IPS-20b (cell line): Measurements from ENCODE around the gene SLC2A14.
"Not testable (repeated sequence)": the region's sequence is repeated elsewhere in the genome, so short reads cannot be mapped to it uniquely, and the experiment has no call there.

Experiments used
- H3K27ac ChIP-seq: one replicate; pipeline ENCODE4 v1.5.1; 2013; ENCODE audit warnings: low read length
- H3K27me3 ChIP-seq: 2 replicates; pipeline ENCODE4 v1.6.1; 2013; ENCODE audit warnings: mild to moderate bottlenecking, low read length, inconsistent platforms; ENCODE audit not compliant: insufficient read depth
- H3K36me3 ChIP-seq: 2 replicates; pipeline ENCODE4 v1.6.1; 2013; ENCODE audit warnings: low read depth, mild to moderate bottlenecking, inconsistent platforms, low read length, moderate library complexity; ENCODE audit not compliant: insufficient read depth
- H3K4me1 ChIP-seq: 2 replicates; pipeline ENCODE4 v1.6.1; 2013; ENCODE audit warnings: mild to moderate bottlenecking, control low read depth, inconsistent platforms, low read length, moderate library complexity; ENCODE audit not compliant: insufficient read depth
- H3K4me3 ChIP-seq: 2 replicates; pipeline ENCODE4 v1.5.1; 2013; ENCODE audit warnings: mild to moderate bottlenecking, low read length, inconsistent platforms
- H3K9ac ChIP-seq: 2 replicates; pipeline ENCODE4 v1.6.1; 2013; ENCODE audit warnings: low read depth, mild to moderate bottlenecking, inconsistent platforms, low read length, moderate library complexity
- H3K9me3 ChIP-seq: 2 replicates; pipeline ENCODE4 v1.6.1; 2013; ENCODE audit warnings: mild to moderate bottlenecking, low read depth, low read length, inconsistent platforms; ENCODE audit not compliant: insufficient read depth

SLC2A14 gene

DNA sequence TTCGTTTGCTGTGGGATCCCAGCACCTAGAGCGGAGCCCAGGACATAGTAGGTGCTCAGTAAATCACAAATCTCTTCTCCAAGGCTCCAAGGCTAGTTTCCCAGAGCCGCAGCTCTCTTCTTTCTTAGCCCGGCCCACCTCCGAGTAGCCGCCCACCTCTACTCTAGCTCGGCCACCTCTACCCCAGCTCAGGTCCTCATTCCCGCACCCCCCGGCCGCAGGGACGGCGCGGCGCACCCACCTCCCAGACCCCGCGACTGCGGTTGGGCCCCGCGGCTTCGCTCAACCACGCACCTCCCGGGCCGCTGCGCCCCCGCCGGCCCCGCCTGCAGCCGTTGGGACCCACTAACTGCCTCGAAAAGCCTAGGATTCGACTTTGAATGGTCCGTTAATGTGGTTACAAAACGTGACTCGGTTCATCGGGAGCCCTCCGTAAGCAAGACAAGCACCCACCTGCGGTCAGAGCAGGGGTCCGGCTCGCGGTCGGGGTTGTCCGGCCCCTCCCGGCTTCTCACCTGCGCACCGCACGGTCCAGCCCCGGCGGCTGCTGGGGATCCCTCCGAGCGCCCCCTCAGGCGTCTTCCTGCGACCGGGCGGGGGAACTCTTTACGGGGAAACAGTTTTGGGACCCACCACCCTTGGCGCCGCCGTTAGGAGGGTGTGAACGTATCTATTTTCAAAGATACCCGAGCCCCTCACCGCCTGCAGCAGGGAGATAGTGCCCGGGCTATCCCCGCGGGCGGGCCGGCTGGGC lies at the start of gene SLC2A14:
SLC2A14 (minus strand) TSS at position 350 of the 754 bp plus-strand sequence. CDS start 3,035 bp downstream, outside the sequence.
- Histone ChIP-seq H3K9me3 (no peaks in the 10 kb centered on the region), H3K9ac (no peak within 1 kb of the TSS), H3K4me1 (no peaks in the 10 kb centered on the region), H3K27me3 (no peaks in the 10 kb centered on the region), H3K4me3 (no peak within 1 kb of the TSS), H3K36me3 (no peaks in the 10 kb centered on the region), H3K27ac (no peak within 1 kb of the TSS)

DNA sequence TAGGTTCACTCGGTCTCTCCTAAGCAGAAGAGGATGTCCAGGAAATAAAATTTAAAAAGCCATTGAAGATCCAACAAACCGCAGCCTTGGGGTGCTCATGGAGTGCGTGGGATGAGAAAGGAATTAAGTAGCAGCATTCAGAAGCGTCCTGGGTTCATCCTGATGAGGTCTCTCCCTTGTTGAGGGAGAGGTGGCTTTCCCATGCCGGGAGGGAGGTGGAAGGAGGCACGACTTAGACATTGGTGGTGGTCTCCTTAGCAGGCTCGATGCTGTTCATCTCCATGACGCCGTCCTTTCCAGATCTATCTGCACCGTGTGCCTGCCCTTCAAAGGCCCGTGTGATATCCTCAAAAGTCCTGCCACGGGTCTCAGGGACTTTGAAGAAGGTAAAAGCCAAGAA lies 48.5 kb upstream of the SLC2A14 start:
- peaks cover 79% of the 10 kb centered on the region for H3K36me3 ChIP-seq
- not testable (repeated sequence) for H3K4me1 ChIP-seq, H3K27me3 ChIP-seq, H3K27ac ChIP-seq, H3K4me3 ChIP-seq, H3K9me3 ChIP-seq, H3K9ac ChIP-seq

DNA sequence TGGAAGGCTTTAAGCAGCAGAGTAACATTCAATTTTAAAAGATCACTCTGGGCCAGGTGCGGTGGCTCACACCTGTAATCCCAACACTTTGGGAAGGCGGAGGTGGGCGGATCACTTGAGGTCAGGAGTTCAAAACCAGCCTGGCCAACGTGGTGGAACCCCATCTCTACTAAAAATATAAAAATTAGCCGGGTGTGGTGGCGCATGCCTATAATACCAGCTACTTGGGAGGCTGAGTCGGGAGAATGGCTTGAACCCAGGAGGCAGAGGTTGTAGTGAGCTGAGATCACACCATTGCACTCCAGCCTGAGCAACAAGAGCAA lies 45.5 kb upstream of the SLC2A14 start:
- not testable (repeated sequence) for H3K27ac ChIP-seq, H3K27me3 ChIP-seq, H3K4me1 ChIP-seq, H3K9me3 ChIP-seq, H3K9ac ChIP-seq, H3K4me3 ChIP-seq
- peaks cover 54% of the 10 kb centered on the region for H3K36me3 ChIP-seq

DNA sequence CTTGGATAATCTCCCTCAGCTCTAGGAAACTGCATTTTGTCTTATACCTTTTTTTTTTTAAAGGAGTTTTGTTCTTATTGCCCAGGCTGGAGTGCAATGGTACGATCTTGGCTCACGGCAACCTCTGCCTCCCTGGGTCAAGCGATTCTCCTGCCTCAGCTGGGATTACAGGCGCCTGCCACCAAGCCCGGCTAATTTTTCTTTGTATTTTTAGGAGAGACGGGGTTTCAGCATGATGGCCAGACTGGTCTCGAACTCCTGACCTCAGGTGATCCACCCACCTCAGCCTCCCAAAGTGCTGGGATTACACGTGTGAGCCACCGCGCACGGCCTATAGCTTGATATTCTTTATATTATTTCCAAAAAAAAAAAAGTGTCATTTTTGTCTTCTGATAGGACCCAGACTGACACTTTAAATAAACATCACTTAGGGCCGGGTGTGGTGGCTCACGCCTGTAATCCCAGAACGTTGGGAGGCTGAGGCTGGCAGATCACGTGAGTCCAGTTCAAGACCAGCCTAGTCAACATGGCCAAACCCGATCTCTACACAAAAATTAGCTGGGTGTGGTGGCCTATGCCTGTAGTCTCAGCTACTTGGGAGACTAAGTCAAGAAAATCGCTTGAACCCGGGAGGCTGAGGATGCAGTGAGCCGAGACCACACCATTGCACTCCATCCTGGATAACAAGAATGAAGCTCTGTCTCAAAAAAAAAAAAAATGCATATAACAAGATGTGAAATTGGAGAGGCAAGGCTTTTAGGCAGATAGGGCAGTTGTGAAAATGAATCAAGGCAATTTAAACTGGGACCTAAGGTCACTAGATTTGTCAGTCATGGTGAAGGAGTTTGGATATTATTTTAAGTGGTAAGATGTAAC lies 44.9 kb upstream of the SLC2A14 start:
- no peaks in the 10 kb centered on the region for H3K27me3 ChIP-seq
- no peaks in the 10 kb centered on the region for H3K9me3 ChIP-seq
- H3K4me1 ChIP-seq: no peaks in the 10 kb centered on the region
- H3K9ac ChIP-seq: no peak overlapping the region
- peaks cover 48% of the 10 kb centered on the region for H3K36me3 ChIP-seq
- H3K27ac ChIP-seq: no peak overlapping the region
- no peak overlapping the region for H3K4me3 ChIP-seq

DNA sequence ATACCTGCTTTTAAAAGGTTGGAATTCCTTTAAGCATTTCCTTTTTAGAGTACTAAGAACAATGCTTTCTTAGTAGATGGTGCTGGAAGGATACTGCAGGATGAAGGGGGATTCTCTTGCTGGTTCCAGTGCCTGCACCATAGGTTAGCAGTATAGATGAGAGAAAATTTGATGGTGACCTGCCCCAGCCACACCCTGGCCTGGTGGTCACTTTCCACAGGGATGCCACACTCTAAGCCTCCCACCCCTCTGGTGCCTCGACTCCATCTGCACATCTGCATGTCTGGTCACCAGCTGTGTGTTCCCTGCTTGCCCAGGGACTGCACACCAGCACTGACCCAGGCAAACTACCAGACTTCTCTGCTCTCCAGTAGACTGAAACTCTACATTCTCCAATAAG lies 44.2 kb upstream of the SLC2A14 start:
- Histone ChIP-seq H3K9ac (no peak overlapping the region), H3K9me3 (no peaks in the 10 kb centered on the region), H3K4me3 (no peak overlapping the region), H3K36me3 (peaks cover 41% of the 10 kb centered on the region), H3K4me1 (no peaks in the 10 kb centered on the region), H3K27ac (no peak overlapping the region), H3K27me3 (no peaks in the 10 kb centered on the region)

DNA sequence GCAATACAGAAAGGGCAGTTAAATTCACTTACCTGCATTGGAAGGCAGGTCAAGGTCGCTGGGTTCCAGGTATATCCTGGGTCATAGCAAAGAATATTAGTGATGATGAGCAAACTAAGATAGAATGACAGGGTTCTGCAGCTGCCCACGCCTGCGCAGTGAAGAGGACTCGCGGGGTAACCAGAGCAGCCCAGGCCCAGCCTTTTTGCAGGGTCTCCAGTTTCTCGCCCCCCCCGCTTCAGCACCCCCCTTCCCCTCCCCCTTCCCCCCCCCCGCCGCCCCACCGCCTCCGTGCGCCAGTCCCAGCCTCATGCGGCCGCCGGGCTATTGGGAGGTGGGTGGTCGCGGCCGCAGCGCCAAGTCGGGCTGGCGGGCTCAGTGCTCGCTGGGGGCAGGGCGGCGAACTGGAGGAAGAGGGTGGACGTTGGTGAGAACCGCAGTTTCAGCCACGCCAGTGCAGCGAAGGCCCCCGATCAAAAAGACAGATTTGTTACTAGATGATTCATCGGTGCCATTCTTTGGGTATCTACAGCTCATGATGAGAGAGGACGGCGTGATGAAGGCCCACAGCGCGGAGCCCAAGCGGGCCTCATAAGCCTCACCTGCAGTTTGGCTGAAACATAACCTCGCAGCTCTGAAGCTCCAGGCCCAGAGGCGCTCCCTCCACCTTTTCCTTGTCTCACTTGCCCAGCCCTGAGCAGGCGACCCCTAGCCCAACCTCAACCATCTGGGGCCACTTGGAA lies 43.1 kb upstream of the SLC2A14 start:
- no peak overlapping the region for H3K27ac ChIP-seq
- H3K4me3 ChIP-seq: no peak overlapping the region
- no peaks in the 10 kb centered on the region for H3K4me1 ChIP-seq
- H3K9ac ChIP-seq: no peak overlapping the region
- H3K36me3 ChIP-seq: peaks cover 30% of the 10 kb centered on the region
- no peaks in the 10 kb centered on the region for H3K27me3 ChIP-seq
- H3K9me3 ChIP-seq: no peaks in the 10 kb centered on the region

DNA sequence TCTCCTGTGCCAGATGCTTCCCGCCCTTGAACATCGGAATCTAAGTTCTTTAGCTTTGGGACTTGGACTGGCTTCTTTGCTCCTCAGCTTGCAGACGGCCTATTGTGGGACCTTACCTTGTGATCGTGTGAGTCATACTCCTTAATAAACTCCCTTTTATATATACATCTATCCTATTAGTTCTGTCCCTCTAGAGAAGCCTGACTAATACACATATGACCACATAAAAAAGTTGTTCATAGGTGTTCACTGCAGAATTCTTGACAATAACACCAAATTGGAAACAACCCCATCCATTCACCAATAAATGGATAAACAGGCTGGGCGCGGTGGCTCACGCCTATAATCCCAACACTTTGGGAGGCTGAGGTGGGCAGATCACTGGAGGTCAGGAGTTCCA lies 37.4 kb upstream of the SLC2A14 start:
- H3K27me3 ChIP-seq, H3K27ac ChIP-seq, H3K36me3 ChIP-seq, H3K4me3 ChIP-seq, H3K9me3 ChIP-seq, H3K9ac ChIP-seq: not testable (repeated sequence)
- peaks cover 16% of the 10 kb centered on the region; the same call in 1 of the 2 replicates for H3K4me1 ChIP-seq

DNA sequence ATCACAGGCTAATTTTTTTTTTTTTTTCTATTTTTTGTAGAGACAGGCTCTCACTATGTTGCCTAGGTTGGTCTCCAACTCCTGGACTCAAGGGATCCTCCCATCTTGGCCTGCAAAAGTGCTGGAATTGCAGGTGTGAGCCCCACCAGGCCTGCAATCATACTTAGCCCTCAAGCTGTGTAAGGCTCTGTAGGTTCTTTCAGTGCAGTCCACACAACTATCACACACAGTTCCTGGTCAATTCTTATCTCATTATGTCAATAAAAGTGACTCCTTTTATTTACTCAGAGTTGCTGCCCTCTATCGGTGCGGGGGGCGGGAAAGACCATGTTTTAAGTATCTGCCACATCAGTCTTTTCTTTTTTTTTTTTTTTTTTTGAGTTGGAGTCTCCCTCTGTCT lies 34.3 kb upstream of the SLC2A14 start:
- no peaks in the 10 kb centered on the region for H3K9me3 ChIP-seq
- no peaks in the 10 kb centered on the region for H3K27me3 ChIP-seq
- peak overlapping the region; percentile 84 for H3K9ac ChIP-seq
- peak overlapping the region; percentile 100 for H3K27ac ChIP-seq
- H3K36me3 ChIP-seq: no peaks in the 10 kb centered on the region
- peaks cover 19% of the 10 kb centered on the region; the same call in 1 of the 2 replicates for H3K4me1 ChIP-seq
- no peak overlapping the region for H3K4me3 ChIP-seq

DNA sequence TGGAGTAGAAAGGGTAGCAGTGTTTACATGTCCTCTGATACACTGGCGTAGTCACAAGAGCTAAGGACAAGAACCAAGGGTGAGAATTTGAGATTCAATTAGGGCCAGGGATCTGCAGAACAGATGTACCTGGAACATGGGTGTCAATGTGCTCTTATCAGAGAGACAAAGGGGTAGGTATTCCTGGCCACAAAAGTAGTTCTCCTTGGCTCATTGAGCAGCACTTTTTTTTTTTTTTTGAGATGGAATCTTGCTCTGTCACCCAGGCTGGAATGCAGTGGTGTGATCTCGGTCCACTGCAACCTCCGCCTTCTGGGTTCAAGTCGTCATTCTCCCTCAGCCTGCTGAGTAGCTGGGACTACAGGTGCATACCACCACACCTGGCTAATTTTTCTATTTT lies 33.6 kb upstream of the SLC2A14 start:
- peak overlapping the region; percentile 84 for H3K9ac ChIP-seq
- not testable (repeated sequence) for H3K27me3 ChIP-seq, H3K36me3 ChIP-seq, H3K9me3 ChIP-seq
- peaks cover 19% of the 10 kb centered on the region; the same call in 1 of the 2 replicates for H3K4me1 ChIP-seq
- H3K4me3 ChIP-seq: peak overlapping the region; percentile 49; the same call in 1 of the 2 replicates
- H3K27ac ChIP-seq: peak overlapping the region; percentile 100

DNA sequence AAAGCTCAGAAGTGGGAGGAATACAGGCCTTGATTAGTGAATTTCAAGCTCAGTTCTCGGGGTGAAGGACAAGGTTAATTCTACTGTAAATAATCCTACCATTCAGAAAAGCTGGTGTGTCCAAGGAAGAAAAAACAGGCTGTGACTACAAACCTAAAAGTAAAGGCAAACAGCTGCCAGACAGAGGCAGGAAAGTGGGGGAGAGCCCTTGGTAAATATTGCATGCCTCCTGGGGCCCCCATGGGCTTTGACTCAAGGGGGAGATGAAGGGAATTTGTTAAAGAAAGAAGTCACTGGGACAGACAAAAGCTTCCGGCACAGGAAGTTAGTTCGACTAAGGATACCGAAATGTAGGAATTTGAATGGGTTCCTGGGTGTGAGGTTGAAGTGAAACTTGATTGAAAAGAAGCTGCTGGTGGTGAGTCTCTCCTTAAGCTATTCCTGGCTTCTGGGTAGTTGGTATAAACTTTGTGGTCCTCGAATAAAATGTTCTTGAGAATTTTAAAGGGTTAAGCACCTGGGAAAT lies 32.9 kb upstream of the SLC2A14 start:
- not testable (repeated sequence) for H3K36me3 ChIP-seq
- H3K9ac ChIP-seq: peak overlapping the region; percentile 84

DNA sequence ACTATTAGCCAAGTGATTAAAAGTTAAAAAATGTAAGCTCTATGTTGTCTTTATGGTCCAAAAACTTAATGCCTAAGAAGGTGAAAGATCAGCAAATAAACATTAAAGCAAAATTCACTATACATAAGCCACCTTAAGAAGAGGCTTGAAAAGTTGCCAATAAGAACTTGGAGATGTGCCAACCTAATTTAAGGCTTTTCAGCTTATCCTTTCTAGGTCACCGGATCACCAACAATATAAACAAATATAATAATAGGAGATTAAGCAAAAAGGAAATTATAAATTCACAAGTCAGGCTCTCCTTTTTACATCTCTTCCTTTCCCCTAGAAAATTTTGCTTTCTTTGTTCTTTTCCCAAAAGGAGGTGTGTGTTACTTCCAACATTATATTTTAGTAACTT lies 32.4 kb upstream of the SLC2A14 start:
- Histone ChIP-seq H3K9me3 (no peaks in the 10 kb centered on the region), H3K36me3 (no peaks in the 10 kb centered on the region), H3K9ac (peak overlapping the region; percentile 82), H3K4me3 (peak overlapping the region; percentile 40), H3K27me3 (no peaks in the 10 kb centered on the region), H3K4me1 (peaks cover 19% of the 10 kb centered on the region; the same call in 1 of the 2 replicates), H3K27ac (peak overlapping the region; percentile 84)

More for the DNA sequence above, 32.9 kb upstream of the SLC2A14 start:
- peaks cover 19% of the 10 kb centered on the region; the same call in 1 of the 2 replicates for H3K4me1 ChIP-seq
- not testable (repeated sequence) for H3K27me3 ChIP-seq, H3K9me3 ChIP-seq
- peak overlapping the region; percentile 100 for H3K27ac ChIP-seq
- peak overlapping the region; percentile 49 for H3K4me3 ChIP-seq
